ACC112 (cell line): Measurements from ENCODE around the gene TTC7B.

Source experiments
- H2AFZ ChIP-seq: fragments of 200-600 bp; sonication (generic); one replicate; pipeline ENCODE4 v1.6.0; 2017; ENCODE audit warnings: antibody characterized with exemption, low read length; ENCODE audit not compliant: unreplicated experiment
- H3K27ac ChIP-seq: fragments of 200-600 bp; sonication (generic); 2 replicates; pipeline ENCODE4 v1.5.1; 2014; ENCODE audit warnings: low read depth, mild to moderate bottlenecking, antibody characterized with exemption, low read length, moderate library complexity
- H3K27me3 ChIP-seq: fragments of 200-600 bp; sonication (generic); 2 replicates; pipeline ENCODE4 v1.6.1; 2014; ENCODE audit warnings: mild to moderate bottlenecking, antibody characterized with exemption, low read length, moderate library complexity, mixed read lengths; ENCODE audit not compliant: insufficient read depth
- H3K36me3 ChIP-seq: fragments of 200-600 bp; sonication (generic); 2 replicates; pipeline ENCODE4 v1.6.1; 2016; ENCODE audit warnings: mild to moderate bottlenecking, antibody characterized with exemption, low read length, moderate library complexity, mixed read lengths; ENCODE audit not compliant: insufficient read depth
- H3K4me1 ChIP-seq: fragments of 200-600 bp; sonication (generic); one replicate; pipeline ENCODE4 v1.6.1; 2016; ENCODE audit warnings: low read length, mixed read lengths; ENCODE audit not compliant: insufficient read depth, unreplicated experiment, control insufficient read depth
- H3K4me3 ChIP-seq: fragments of 200-600 bp; sonication (generic); 2 replicates; pipeline ENCODE4 v1.5.1; 2014; ENCODE audit warnings: mild to moderate bottlenecking, low read depth, low read length
- H3K79me2 ChIP-seq: fragments of 200-600 bp; sonication (generic); one replicate; pipeline ENCODE4 v1.6.0; 2016; ENCODE audit warnings: low read length; ENCODE audit not compliant: control insufficient read depth, unreplicated experiment, insufficient read depth

Gene TTC7B

DNA sequence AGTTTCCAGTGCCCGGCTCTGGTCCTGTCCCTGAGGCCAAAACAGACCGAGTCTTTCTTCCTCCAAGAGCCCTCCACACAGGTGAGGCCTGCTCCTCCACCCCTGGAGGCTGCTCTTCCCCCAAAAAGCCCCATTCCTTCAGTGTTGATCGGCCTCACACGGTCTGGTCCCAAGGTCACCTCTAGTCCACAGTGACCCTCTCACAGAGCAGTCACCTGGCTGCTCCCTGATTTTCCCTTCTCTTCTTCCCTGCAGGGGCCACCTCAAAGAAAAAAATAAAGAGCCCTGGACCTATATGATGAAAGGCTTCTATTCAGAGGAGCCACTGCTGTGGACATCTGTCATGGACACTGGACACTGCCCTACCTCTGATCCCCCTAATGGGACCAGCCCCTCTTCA, 42.5 kb downstream of the TTC7B start:
- H2AFZ ChIP-seq: no peak overlapping the region
- no peaks in the 10 kb centered on the region for H3K27me3 ChIP-seq
- peaks cover 11% of the 10 kb centered on the region for H3K36me3 ChIP-seq
- H3K79me2 ChIP-seq: no peaks in the 10 kb centered on the region
- no peak overlapping the region for H3K27ac ChIP-seq
- H3K4me3 ChIP-seq: no peak overlapping the region
- no peaks in the 10 kb centered on the region for H3K4me1 ChIP-seq

DNA sequence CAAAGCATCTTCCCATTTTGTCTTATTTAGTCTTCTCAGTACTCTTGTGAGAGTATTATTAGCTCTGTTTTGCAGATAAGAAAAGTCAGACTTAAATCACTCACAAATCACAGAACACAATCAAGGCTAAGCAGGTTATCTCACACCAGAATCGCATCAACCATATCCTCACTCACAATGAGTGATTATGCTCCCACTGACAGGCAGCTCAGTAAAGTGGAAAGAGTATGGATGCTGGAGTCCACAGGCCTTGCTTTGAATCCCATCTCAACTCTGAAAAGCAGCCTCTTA, 43.1 kb downstream of the TTC7B start:
- Histone ChIP-seq H3K79me2 (no peaks in the 10 kb centered on the region), H3K27ac (no peak overlapping the region), H3K36me3 (peaks cover 15% of the 10 kb centered on the region), H3K4me3 (no peak overlapping the region), H2AFZ (no peak overlapping the region), H3K27me3 (no peaks in the 10 kb centered on the region), H3K4me1 (no peaks in the 10 kb centered on the region)

DNA sequence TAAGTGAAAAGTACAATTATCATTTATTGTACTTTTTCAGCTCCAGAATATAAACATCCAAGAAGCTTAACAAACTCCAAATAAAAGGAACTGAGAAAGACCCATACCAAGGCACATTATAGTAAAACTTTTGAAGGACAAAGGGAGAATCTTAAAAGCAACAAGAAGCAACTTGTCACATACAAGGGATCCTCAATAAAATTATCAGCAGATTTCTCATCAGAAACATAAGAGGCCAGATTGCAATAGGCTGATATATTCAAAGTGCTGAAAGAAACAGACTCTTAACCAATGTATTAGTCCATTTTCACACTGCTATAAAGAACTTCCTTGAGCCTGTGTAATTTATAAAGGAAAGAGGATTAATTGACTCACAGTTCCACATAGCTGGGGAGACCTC, 48.3 kb downstream of the TTC7B start:
- Histone ChIP-seq H2AFZ (no peak overlapping the region), H3K4me3 (no peak overlapping the region), H3K27ac (no peak overlapping the region), H3K27me3 (no peaks in the 10 kb centered on the region), H3K4me1 (no peaks in the 10 kb centered on the region), H3K79me2 (no peaks in the 10 kb centered on the region), H3K36me3 (peaks cover 32% of the 10 kb centered on the region)

DNA sequence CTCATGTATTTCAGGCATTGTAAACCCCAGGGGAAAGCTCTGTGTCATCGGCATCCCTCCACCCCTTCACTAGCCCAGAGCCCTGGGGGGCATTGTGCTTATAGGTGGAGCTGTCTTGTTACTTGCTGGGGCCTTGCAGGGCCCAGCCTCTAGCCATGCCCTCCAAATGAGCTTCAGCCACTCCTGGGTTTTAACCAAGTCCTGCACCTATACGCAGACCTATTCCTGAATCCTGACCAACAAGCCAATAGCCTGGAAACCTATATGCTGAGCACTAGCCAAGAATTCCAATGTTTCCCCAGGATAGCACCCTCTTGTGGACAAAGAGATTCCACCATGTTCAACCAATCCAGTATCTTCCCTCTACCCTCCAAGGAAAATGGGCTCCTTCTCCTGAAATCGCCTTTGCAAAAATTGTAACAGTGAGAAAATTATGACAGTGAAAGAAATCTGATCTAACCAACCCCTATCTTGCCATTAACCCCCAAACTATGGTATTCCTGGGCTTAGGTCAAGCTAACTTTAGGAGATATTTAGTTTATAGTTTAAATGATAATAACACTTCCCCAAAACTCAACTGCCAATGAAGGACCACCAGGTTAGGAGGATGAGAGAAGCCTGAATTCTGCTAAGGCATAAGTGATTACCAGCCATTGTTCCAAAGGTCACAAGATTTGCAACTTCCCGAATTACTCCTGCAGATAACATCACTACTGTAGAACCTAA, 55.5 kb downstream of the TTC7B start:
- Histone ChIP-seq H3K4me1 (peaks cover 11% of the 10 kb centered on the region), H3K27ac (no peak overlapping the region), H3K27me3 (no peaks in the 10 kb centered on the region), H2AFZ (no peak overlapping the region), H3K4me3 (no peak overlapping the region), H3K36me3 (peaks cover 4% of the 10 kb centered on the region; the same call in 1 of the 2 replicates), H3K79me2 (no peaks in the 10 kb centered on the region)

- no peak overlapping the region for H2AFZ ChIP-seq
Observed at GRCh38 chr14:90760078-90760444, 56.2 kb downstream of the TTC7B start.

GRCh38 chr14:90759370-90760077, 56.7 kb downstream of the TTC7B start:
- no peaks in the 10 kb centered on the region for H3K79me2 ChIP-seq
- H2AFZ ChIP-seq: peak overlapping the region; percentile 86
- H3K27me3 ChIP-seq: no peaks in the 10 kb centered on the region
- H3K4me1 ChIP-seq: peaks cover 11% of the 10 kb centered on the region
- H3K4me3 ChIP-seq: peak overlapping the region; percentile 82
- H3K36me3 ChIP-seq: peaks cover 4% of the 10 kb centered on the region; the same call in 1 of the 2 replicates
- H3K27ac ChIP-seq: no peak overlapping the region

More at GRCh38 chr14:90760078-90760444, 56.2 kb downstream of the TTC7B start:
- Histone ChIP-seq H3K4me3 (no peak overlapping the region), H3K79me2 (no peaks in the 10 kb centered on the region), H3K27ac (no peak overlapping the region), H3K27me3 (no peaks in the 10 kb centered on the region), H3K4me1 (peaks cover 11% of the 10 kb centered on the region), H3K36me3 (peaks cover 4% of the 10 kb centered on the region; the same call in 1 of the 2 replicates)

DNA sequence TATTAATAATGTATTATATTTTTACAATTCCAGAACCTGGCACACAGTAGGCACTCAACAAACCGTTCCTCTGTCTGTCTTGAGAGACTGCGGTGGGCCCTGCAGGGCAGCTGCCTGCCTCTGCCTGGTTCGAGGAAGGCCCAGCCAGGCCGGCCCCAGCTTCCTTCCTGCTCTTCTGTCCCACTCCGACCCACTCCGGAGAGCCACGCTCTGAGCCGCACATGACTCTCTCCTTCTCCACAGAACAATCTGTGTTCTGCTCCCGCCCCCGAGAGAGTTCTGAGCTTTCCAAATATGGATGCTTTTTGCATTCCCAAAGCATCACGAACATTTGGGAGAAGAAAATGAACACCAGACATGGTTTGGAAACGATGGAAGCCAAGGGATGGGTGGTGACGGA, 57.3 kb downstream of the TTC7B start:
- no peaks in the 10 kb centered on the region for H3K27me3 ChIP-seq
- no peaks in the 10 kb centered on the region for H3K79me2 ChIP-seq
- peaks cover 11% of the 10 kb centered on the region for H3K4me1 ChIP-seq
- H3K36me3 ChIP-seq: peaks cover 4% of the 10 kb centered on the region; the same call in 1 of the 2 replicates
- H3K4me3 ChIP-seq: peak overlapping the region; percentile 82
- no peak overlapping the region for H3K27ac ChIP-seq
- H2AFZ ChIP-seq: peak overlapping the region; percentile 86

- Histone ChIP-seq H3K27me3 (no peaks in the 10 kb centered on the region), H3K79me2 (no peaks in the 10 kb centered on the region), H3K4me3 (peak overlapping the region; percentile 82), H3K4me1 (peaks cover 11% of the 10 kb centered on the region), H2AFZ (peak overlapping the region; percentile 86), H3K36me3 (0 out of 2 replicates have a peak, but pooled peaks cover 3% of the 10 kb centered on the region), H3K27ac (no peak overlapping the region)
Observed at GRCh38 chr14:90758028-90758889, 58.0 kb downstream of the TTC7B start.

- no peaks in the 10 kb centered on the region for H3K27me3 ChIP-seq
- no peak overlapping the region for H3K27ac ChIP-seq
- peaks cover 11% of the 10 kb centered on the region for H3K4me1 ChIP-seq
- H2AFZ ChIP-seq: no peak overlapping the region
- H3K4me3 ChIP-seq: no peak overlapping the region
- no peaks in the 10 kb centered on the region for H3K79me2 ChIP-seq
- H3K36me3 ChIP-seq: no peaks in the 10 kb centered on the region
Observed at GRCh38 chr14:90757452-90757851, 58.8 kb downstream of the TTC7B start.

DNA sequence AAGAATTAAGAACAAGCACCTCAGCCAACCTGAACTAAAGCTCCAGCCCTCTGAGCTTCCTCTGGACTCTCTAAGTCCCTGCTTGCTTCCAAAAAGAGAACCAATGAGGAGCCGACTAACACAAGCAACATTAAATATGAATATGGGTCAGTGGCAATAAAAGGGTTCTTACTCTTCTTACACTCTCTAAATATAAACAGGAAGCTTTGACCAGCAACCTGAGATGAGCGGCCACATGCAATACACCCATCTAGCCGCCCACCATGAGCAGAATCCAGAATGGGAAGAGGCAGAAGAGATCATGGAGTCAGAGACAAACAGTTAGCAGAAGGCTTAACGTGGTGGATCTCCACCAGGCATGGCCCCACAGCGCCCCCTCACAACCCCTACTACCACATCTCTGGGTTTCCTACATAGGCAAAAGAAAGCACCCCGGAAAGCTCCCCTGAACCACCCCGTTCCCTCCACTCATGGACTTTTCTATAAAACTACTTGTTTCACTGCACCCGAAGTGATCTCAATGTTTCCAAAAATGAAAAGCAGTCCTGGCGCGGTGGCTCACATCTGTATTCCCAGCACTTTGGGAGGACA, 59.4 kb downstream of the TTC7B start:
- Histone ChIP-seq H3K27me3 (no peaks in the 10 kb centered on the region), H3K36me3 (no peaks in the 10 kb centered on the region), H3K4me1 (peaks cover 11% of the 10 kb centered on the region), H3K4me3 (no peak overlapping the region), H2AFZ (no peak overlapping the region), H3K27ac (no peak overlapping the region), H3K79me2 (no peaks in the 10 kb centered on the region)
